Right kidney (tissue), 1 donor: ENCODE measurements around the gene VPS16.

Source experiments
- DNase-seq: peaks from one replicate; pipeline ENCODE4 v3.0.0-alpha.2; 2016

VPS16 gene

GRCh38 chr20:2900845-2901592 lies 60.5 kb downstream of the VPS16 start:
- DNase-seq, result no peak

- DNase-seq, result no peak
Measured at GRCh38 chr20:2902291-2902690, 61.7 kb downstream of the VPS16 start.

- no peak for DNase-seq
Measured at GRCh38 chr20:2902818-2903217, 62.3 kb downstream of the VPS16 start.

GRCh38 chr20:2903686-2904085 lies 63.1 kb downstream of the VPS16 start:
- no peak for DNase-seq

GRCh38 chr20:2907519-2907918 lies 67.0 kb downstream of the VPS16 start:
- no peak for DNase-seq

- no peak for DNase-seq
Measured at GRCh38 chr20:2909953-2910352, 69.4 kb downstream of the VPS16 start.

GRCh38 chr20:2911200-2911599 lies 70.7 kb downstream of the VPS16 start:
- no peak for DNase-seq

- no peak for DNase-seq
Measured at GRCh38 chr20:2914160-2914559, 73.6 kb downstream of the VPS16 start.
